CD4-positive, alpha-beta T cell treated with Interleukin-2 at 100 ng/mL for 4 hours (primary cell): ENCODE measurements around the gene SLC6A13.
"Not testable (repeated sequence)": the region's sequence is repeated elsewhere in the genome, so short reads cannot be mapped to it uniquely, and the experiment has no call there.

Experiments
- DNase-seq: peaks from one replicate; pipeline ENCODE4 v3.0.0-alpha.2; 2020; ENCODE audit warnings: low spot score

Gene SLC6A13

DNA sequence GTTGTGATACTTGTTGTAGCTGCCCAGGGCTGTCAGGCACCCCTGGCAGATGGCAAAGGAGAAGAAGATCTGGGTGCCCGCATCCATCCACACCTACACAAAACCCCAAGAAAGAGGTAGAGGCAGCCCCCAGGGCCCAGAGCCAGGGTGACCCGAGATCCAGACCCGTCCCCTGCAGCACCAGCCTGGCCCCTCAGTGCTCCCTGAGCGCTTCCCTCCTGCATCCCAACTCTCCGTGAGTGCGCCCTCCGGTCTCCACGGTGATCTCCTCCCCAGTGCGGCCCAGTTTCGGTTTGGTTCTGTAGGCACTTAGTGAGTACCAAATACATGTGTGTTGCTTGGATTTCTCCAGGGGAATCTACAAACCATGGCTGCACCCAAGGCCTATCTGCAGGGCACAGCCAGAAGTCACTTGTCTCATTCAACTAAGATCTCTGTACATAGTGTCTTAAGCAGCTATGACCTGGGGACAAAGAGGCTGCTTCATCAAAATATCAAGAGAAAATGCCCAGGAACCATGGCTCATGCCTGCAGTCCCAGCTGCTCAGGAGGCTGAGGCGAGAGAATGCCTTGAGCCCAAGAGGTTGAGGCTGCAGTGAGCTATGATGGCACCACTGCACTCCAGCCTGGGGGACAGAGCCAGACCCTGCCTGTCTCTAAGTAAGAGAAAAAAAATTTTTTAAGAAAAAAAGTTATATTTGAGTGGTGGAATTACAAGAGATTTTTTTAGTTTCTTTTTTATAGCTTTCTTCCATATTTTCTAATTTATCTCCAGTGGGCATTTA lies 64.5 kb downstream of the SLC6A13 start:
- DNase-seq, result no peak

DNA sequence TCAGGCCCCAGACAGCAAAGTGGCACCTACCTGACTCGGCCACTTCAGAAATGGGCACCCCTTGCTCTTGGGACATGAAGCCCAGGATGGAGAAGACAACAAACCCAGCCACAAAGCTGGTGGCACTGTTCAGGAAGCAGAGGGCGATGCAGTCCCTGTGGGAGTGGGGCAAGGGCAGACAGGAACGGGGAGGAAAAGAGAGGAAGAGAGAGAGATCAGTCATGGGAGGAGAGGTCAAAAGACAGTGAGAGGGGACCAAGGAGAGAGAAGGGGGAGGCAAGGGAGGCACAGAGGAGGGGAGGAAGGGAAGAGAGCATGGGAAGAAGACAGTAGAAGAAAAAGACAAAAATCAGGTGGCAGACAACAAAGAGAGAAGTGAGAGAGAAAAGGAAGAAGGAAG lies 65.3 kb downstream of the SLC6A13 start:
- no peak for DNase-seq

DNA sequence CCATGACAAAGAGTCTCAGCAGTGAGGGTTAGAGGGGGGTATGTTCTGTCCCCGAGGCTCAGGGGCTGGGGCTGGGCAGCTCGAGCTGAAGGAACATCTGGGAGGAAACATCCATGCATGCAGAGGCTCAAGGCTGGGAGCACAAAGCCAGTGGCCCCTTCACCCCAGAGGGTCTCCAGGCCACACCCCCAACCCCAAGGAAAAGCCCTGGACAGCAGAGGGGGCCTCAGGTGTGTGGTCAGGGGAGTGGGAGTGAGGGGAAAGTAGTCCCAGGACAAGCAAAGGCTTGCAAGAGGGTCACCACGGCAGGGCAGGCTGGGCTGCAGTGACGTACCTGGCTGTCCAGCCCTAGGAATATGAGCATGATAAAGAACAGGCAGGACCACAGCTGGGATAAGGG lies 66.2 kb downstream of the SLC6A13 start:
- no peak for DNase-seq

DNA sequence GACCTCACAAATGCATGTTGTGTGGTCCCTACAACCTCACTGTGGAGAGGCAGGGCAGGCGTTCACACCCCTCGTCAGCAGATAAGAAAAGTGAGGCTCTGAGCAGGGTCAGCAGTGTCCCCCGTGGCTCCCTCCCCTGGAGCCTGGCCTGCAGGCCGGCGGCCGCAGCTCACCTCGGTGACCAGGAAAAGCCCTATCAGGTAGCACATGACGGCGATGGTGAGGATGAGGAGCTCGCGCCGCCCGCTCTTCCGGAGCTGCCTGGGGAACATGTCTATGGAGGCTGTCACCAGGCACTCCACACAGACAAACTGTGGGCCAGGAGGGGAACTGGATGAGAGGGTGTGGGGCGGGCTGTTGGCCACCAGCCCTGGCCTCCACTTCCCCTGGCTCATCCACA lies 66.7 kb downstream of the SLC6A13 start:
- no peak for DNase-seq

DNA sequence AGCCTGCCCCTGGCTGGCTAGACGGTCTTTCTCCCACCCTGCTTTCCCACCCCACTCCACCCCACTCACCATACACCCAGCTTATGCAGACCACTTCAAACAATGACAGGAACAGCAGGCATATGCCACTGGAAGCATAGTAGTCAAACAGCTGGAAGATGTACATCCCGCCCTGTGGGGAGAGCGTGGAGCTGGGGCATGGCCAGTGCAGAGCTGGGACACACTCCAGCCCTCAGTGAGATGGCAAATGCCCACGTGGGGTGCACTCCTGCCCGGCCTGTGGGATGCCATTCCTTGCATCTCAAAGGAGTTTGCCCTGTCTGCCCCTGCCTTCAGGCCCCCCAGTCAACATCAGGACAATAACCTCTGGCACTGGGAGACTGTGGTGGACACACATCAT lies 67.5 kb downstream of the SLC6A13 start:
- no peak for DNase-seq

DNA sequence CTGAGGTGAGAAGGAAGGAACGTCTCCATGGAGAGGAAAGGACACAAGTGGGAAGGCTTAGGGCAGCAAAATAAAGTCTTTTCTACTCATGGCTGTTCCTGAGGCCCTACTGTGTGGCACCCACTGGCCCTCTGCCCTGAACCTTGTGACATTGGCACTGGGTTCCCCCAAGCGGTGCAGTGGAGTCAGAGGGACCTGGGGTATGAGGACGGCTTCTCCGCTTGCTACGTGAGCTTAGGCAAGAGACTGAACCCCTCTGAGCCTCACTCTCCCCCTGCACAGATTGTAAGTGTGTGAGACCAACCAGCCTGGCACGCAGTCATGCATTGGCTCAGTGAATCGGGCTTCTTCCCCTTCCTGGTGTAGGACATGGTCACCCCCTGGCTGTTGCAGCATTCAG lies 68.4 kb downstream of the SLC6A13 start:
- no peak for DNase-seq

DNA sequence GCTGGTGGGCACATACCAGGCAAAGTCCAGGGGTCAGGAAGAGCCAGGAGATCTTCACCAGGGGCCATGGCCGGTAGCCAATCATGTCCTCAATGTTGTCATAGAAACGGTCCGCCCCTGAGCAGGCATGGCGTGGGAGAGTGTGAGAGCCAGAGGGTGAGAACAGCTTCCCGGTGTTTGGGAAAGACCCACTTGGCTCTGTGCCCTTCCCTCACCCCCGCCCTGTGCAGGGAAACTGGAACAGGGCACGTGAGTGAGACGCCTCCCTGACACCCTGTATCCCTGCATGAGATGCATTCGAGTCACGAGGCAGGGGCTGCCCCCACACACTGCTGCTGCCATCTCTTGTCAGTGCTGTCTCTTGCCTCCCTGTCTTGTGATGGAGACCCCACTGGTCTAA lies 69.4 kb downstream of the SLC6A13 start:
- no peak for DNase-seq

DNA sequence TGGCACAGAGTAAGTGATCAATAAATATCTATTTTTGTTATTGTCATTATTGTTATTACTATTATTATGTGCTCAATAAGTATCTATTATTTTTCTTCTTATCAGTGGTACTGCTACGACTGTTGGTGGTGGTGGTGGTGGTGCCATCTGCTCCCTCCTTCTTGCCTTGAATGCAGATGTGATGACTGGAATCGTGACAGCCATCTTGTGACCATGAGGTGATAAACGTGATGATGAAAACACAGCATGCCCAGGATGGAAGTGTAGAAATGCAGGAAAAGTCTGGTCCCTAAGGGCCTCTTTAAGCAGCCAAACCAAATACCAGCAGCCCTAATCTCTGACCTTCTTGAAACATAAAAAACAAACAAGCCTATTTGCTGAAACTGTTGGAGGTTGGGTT lies 71.1 kb downstream of the SLC6A13 start:
- no peak for DNase-seq

DNA sequence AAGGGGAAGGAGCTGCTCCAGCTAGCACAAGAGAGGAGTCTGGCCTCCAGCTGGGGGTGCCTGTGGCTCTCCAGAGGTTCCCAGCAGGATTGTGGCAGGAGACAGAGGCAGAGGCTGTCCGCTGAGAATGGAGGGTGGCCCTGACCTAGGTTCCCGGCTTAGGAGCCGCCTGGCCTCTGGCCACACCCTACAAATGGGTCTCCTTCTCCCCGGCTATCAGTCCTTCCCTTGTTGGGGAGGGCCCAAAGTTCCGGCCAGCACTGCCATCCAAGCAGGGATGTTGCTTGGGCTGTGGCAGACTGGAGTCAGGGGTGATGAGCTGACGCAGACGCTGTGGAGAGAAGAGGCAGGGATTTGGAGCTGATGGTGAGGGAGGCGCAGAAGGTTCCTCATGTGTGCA lies 71.8 kb downstream of the SLC6A13 start:
- no peak for DNase-seq

DNA sequence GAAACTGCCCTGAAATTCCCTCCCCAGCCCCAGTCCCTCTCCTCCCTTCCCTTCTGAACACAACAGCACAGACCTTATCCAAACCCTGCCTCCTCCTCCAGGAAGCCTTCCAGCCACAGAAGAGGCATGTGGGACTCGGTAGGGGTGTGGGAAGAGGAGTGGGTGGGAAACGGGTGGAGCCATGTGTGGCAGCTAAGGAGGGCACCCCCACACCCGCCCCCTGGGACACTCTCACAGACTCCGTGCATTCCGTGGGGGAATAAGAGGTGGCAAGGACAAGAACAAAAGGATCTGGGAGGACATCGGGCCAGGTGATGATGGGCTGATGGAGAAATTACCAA lies 73.0 kb downstream of the SLC6A13 start:
- DNase-seq, result no peak

DNA sequence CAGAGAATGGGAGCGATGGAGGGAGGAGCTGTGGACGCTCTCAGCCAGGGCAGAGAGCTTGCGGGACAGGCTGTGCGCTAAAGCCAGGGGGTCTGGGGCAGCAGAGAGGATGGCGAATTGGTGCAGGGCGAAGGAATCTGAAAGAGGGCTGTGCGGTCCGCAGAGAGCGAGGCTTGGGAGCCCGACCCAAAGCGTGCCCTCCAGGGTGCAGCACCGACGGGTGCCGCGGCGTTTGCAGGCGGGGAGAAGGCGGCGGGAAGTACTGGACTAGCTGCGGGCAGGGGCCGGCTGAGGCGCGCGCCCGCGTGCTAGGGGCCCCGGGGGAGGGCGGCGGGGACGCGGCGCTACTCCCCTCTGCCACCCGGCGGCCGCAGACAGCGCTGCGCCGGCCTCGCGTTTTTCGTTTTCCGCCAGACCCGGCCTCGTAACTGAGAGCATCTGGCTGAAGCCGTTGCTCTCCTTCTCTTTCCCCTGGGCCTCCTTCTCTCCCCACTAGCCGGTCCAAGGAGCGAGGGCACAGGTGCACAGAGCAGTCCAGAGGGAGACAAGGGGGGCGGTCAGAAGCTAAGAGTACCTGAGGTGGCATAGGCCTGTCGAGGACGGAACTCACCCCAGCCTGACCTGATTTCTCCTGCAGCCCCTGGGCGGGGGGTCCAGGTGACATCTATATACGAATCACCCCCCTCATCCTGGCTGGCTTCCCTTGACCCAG lies 73.6 kb downstream of the SLC6A13 start:
- peak; percentile 10 for DNase-seq

DNA sequence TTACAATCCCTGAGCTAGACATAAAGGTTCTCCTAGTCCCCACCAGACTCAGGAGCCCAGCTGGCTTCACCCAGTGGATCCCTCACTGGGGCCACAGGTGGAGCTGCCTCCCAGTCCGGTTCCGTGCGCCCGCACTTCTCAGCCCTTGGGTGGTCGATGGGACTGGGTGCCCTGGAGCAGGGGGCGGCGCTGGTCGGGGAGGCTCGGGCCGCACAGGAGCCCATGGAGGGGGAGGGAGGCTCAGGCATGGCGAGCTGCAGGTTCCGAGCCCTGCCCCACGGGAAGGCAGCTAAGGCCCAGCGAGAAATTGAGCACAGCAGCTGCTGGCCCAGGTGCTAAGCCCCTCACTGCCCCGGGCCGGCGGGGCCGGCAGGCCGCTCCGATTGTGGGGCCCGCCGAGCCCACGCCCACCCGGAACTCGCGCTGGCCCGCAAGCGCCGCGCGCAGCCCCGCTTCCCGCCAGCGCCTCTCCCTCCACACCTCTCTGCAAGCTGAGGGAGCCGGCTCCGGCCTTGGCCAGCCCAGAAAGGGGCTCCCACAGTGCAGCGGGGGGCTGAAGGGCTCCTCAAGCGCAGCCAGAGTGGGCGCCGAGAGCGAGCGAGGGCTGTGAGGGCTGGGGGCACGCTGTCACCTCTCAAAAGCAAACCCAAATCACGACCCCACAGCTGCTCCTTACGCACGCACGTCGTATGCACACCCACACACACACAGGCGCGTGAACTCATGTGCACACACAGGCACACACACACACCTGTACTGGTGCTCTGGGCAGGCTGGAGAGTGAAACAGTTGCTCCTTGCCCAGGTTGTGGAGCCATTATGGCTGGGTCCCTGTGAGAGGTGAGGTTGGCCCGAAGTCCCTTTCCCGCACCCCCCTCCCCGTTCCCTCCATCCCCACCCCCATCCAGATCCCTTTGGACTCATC lies 74.4 kb downstream of the SLC6A13 start:
- DNase-seq, result not testable (repeated sequence)

DNA sequence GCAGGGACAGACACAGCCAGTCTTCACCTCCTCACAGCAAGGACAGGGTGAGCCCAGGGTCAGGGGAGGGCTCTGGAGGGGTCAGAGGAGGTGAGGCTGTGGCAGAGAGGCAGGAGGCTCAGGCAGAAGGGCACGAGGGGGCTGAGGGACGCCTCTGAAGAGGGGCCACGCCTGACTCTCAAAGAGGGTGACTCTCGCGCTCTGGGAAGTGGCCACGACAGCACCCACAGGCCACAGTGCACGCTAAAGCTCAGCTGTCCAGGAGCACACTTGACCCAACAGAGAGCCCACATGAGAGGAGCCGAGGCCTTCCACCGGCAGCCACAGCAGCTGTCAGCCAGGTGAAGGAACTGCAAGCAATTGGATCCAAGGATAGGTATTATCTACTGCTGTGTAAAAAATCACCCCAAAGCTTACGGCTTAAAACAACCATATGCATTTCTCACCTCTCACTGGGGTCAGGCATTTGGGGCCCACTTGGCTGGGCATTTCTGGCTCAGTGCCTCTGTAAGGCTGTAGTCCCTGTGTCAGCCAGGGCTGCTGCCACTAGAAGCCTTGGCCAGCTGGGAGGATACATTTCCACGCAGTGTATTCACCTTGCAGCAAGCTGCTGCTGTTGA lies 76.5 kb downstream of the SLC6A13 start:
- no peak for DNase-seq

DNA sequence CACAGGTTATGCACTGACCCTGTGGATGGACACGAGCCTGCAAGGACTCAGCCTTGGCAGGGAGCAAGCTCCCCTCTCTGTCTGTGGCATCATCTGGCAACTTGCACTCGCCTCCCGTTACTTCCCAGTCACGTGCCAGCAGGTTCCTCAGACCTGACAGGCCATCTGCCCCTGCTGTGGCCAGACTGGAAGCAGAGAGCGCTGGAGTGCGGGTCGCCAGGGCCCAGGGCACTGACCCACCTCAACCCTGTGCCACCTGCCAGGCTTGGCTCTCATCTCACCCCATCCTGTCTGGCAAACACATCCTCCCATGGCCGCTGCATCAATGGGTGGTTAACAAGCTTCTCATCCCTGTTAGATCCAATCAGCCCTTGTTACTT lies 77.1 kb downstream of the SLC6A13 start:
- no peak for DNase-seq

DNA sequence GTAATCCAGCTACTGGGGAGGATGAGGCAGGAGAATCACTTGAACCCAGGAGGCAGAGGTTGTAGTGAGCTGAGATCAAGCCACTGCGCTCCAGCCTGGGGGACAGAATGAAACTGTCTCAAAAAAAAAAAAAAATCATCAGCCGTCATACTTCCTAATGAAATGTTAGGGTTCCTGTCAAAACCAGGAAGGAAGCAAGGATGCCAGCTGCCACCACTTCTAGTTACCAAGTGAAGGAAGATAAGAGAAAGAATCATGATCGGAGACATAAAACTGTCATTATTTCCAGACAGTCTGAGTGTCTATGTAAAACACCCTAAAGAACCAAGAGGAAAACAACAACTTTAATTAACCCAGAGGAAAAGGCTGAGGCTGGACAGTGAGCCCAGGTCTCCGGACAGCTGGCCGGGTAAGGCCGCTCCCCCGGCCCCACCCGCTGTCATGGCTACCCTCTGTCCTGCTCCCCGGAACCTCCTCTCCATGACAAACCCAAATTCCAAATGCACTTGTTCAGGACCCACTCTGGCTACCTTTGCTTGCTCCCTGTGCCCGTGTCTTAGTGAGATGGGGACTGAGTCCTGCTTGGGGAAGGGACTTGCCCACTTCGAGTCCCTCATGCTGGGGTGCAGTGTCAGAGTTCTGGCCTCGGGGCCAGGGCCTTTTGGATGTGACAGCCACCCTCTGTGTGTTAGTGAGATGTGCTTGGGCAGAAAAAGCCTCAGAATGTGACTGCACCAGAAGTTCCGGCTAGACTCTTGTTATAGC lies 77.6 kb downstream of the SLC6A13 start:
- DNase-seq, result no peak

DNA sequence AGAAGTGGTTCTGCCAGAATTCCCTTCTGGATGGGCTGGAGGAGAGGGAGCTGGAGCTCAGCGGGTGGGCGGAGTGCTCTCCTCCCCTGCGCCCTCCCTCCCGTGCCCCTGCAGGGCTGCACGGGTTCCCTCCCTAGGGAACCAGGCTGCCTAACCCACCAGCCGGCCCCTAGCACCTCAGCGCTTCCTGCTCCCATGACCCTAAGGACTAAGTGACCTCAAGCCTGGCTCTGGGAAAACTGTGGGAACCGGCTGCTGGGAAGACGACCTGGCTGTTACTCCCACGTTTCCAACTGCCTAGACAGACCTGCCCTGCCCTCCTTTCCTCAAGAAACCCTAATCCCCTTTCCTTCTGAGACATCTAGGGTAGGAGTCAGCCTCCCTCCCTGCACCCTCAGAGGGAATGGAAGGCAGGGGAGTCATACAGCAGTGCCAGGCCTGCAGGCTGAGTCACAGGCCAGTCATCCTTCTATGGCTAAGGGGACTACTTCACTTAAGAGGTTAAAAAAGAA lies 80.2 kb downstream of the SLC6A13 start:
- DNase-seq, result no peak

DNA sequence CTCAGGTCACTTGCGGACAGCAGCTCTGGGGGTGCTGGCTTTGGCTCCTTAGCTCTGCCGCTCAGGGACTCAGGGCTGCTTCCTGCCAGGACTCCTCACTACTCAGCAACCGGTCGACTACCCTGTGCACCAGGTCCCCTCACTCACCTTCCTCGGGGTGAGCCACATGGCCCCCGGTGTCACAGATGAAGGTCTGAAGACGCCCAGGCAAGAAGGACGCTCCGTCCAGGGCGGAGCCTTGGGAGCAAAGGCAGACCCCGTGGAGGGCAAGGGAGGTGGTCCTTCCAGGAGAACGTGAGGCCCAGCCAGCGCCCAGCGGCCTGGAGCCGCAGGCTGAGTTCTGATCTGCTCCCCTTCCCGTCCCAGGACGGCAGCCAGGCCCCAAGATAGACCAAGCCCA lies 80.7 kb downstream of the SLC6A13 start:
- DNase-seq, result no peak

DNA sequence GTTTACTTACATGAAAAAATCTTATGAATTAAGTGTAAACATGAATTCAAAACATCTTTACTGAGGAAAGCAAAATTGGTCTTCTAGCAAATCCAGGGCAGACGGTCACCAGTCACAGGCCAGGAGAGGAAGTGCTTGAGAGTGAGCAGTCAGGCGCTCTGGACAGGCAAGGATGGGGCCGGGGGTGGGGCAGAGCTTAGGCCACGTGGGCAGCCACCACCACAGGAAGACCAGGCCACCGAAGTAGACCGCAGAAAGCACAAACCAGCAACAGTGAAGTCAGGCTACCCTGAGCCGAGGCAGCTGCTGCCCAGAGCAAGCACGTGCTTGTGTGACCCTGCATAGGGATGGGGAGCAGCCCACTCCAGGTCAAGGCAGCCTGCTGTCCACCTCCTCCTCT lies 82.2 kb downstream of the SLC6A13 start:
- DNase-seq, result no peak

DNA sequence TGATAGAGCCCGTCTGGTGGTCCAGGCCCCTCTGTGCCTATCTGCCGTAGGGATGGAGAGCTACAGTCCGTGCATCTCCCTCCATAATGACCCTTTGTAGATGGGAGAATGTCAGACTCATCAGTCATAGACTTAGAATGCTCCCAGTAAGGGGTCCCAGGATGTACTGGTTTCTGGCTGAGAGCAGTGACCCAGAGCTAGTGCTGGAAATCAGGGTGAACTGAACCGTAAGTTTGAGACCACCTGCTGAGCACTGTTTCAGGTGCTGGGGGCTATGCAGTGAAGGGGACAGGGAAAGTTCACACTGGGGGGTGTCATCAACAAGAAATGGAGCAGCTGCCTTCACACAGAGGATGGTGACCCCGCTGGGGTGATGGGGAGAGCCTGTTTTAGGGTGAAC lies 82.8 kb downstream of the SLC6A13 start:
- no peak for DNase-seq

DNA sequence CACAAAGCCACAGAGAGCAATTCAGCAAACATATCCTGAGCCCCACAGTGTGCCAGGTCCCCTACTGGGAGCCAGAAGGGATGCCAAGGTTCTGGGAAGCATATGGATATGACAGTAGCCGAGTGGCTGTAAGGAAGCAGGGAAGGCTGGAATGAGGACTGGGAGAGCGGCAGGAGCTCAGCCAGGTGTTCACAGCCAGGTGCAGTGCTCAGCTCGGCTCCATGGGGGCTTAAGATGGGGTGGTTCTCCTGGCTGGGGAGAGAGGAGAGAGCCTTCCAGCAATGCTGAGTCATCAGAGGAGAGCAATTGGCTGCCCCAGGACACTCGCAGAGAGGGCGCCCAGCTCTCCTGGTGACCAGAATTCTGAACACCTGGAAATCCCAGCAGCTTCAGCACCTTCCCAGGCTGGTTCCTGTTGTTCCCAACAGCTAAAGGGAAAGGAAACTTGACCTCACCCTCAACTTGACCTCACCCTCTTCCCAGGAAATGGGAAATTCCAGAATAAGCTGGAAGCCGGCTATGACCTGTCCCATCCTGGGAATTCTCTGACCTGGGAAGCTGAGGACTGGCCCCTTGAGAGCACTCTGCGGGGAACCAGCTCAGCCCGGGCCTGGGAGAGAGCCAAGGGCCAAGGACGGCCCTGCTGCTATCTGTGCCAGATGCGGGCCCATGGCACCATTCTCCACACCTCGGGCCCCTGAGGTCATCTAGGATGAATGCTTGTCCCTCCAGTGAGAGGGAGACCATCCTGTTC lies 83.3 kb downstream of the SLC6A13 start:
- DNase-seq, result no peak

DNA sequence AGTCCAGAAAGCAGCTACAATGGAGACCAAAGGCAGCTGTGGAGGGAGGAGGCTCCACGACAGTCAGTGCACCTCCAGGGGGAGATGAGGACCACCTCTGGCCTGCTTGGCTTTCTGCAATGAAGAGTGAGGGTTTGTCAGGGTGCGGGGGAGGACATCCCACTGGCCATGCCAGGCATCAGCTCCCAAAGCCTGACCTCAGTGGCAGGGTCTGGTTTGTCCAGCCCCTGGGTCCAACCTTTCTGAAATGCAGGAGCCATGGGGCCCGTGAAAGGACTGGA lies 83.9 kb downstream of the SLC6A13 start:
- DNase-seq, result no peak
